ENCODE data around the gene CNPY1. TPM values are rescaled to one million over a fixed set of nuclear protein-coding genes. Genes with fewer than 3 reads are reported as not detected.

Gene CNPY1
- total and polyA plus RNA-seq, 2 of the 8 experiments (the other 6 are each of a cell fraction or from before 2014, with no cell fraction given), result not detected

DNA sequence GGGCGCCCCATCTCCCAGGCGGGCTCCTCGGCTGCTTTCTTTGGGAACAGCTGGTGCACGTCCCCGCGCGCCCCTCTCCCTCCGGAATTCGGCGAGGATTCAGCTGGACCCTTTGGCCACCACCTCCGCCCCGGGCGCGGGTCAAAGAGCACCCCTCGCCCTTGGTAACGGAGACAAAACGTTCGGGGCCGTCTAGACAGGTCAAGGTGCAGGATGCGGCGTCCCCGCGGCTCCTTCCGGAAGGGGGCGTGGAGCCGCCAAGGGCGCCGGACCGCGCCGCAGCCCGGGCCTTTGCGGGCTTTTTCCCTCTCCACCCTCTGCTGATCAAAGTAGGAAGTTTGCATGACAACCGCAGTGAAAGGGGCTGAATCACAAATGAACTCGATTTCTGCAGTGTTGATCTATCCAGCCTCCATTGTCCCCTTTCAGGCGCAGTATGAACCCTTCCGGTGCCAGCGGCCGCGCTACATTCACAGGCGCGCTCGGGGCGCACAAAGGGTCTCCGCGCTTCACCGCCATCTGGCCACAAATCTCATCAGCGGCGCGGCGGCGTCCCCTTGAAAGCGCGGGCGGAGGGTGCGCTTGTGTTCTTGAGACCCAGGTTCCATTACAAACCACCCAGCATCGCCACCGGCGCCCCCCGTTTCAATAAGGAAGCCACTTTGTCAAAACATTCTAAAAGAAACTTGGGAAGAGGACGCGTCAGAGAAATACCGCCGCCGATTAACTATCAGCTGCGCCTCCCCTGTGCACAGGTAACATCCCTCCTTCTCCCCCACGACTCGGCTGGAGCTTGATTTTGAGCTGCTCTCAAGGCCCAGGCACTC lies 36.4 kb downstream of the CNPY1 start (continued):
- TF ChIP-seq, protein P1, sequence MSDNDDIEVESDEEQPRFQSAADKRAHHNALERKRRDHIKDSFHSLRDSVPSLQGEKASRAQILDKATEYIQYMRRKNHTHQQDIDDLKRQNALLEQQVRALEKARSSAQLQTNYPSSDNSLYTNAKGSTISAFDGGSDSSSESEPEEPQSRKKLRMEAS (IDR thresholded peaks at IDR 0.05), result no peak
- TF ChIP-seq SAP30 (IDR thresholded peaks at IDR 0.05; ENCODE audit: insufficient read depth, insufficient replicate concordance, low read length) (peak; percentile 70), CHD1 (IDR thresholded peaks at IDR 0.05; ENCODE audit: low read depth, low read length) (no peak), TEAD4 (IDR thresholded peaks at IDR 0.05; ENCODE audit: low read depth, low read length) (0 out of 2 replicates have a peak, but pooled peaks have one; percentile 1), RAD21 (IDR thresholded peaks at IDR 0.05 in 1 of 2, conservative IDR thresholded peaks at IDR 0.05 in 1 of 2; ENCODE audit: low read depth in 2 of 2, low read length in 2 of 2) (0 out of 4 replicates have a peak, but pooled peaks of 1 of the 2 experiments have one; percentile 13), RFX5 (IDR thresholded peaks at IDR 0.05; ENCODE audit: borderline replicate concordance, low read depth, low read length) (no peak), NANOG (IDR thresholded peaks at IDR 0.05; ENCODE audit: insufficient read depth, low read depth, low read length, poor library complexity, severe bottlenecking) (peak; percentile 61), TCF12 (IDR thresholded peaks at IDR 0.05; ENCODE audit: low read depth, low read length) (0 out of 2 replicates have a peak, but pooled peaks have one; percentile 63), EP300 (IDR thresholded peaks at IDR 0.05; ENCODE audit: borderline replicate concordance in 1 of 2, low read depth in 2 of 2, low read length in 2 of 2) (0 out of 3 replicates have a peak, but pooled peaks of 1 of the 2 experiments have one; percentile 38), RNF2 (IDR thresholded peaks at IDR 0.05; ENCODE audit: borderline replicate concordance, low read depth, low read length, missing control alignments, poor library complexity, severe bottlenecking) (peak; percentile 79), KDM4A (IDR thresholded peaks at IDR 0.05; ENCODE audit: low read depth, low read length, severe bottlenecking) (peak; percentile 74), KDM5A (IDR thresholded peaks at IDR 0.05; ENCODE audit: low read length) (no peak), POU5F1 (IDR thresholded peaks at IDR 0.05; ENCODE audit: low read depth, low read length) (peak; percentile 72; the same call in 1 of the 2 replicates), JUN (IDR thresholded peaks at IDR 0.05; ENCODE audit: low read depth, low read length) (0 out of 2 replicates have a peak, but pooled peaks have one; percentile 20), GABPA (IDR thresholded peaks at IDR 0.05; ENCODE audit: borderline replicate concordance, insufficient read depth, low read length) (peak; percentile 60; the same call in 1 of the 2 replicates), SIN3A (conservative IDR thresholded peaks at IDR 0.05 in 1 of 2, IDR thresholded peaks at IDR 0.05 in 1 of 2; ENCODE audit: low read depth in 1 of 2, low read length in 2 of 2) (no peak), CTBP2 (IDR thresholded peaks at IDR 0.05; ENCODE audit: borderline replicate concordance, insufficient read depth, insufficient read length, low read length) (peak; percentile 97)

All from H1 (cell line).